Right ventricle myocardium superior (tissue), 1 donor: ENCODE results near the gene TRANK1. TPM values are rescaled to one million over a fixed set of nuclear protein-coding genes. Genes with fewer than 3 reads are reported as not detected.
"Not testable (repeated sequence)": the region's sequence is repeated elsewhere in the genome, so short reads cannot be mapped to it uniquely, and the experiment has no call there.

Source experiments
- ATAC-seq: fragments of 200-7000 bp; cut with Tn5 transposase; one replicate; pipeline ENCODE4 v1.9.1; 2020; ENCODE audit warnings: mild to moderate bottlenecking; ENCODE audit not compliant: poor library complexity
- DNase-seq: peaks from one replicate; pipeline ENCODE4 v3.0.0-alpha.2; 2020
- intact Hi-C: fragments of 100-400 bp; cut with DNase I; formaldehyde crosslinking; loops from one replicate; pipeline ENCODE4 v1.11.2; 2022
- total RNA-seq: library from RNA; stranded (reverse); fragmentation: NEBNext Ultra II Directional; extraction: Animal tissue kit (Norgen Biotek cat#: 25700); gene quantifications from one replicate; pipeline ENCODE4 v1.2.1, GENCODE V29; 2021
- donor health status: DM: no; HTN: yes; CAD: no; lungs with severe emphysema.

TRANK1 gene
- total RNA-seq, 1 donor from 2014 or later = 3.4 TPM

- intact Hi-C loops = no loop called here
- ATAC-seq (no peak), DNase-seq (no peak)
Observed at GRCh38 chr3:36960502-36960901, 15.6 kb upstream of the TRANK1 start.

- ATAC-seq = no peak
- intact Hi-C loops = loop anchor here (5.0 kb wide), 2 partner anchors 58 to 228 kb away; no protein-coding TSS in a partner anchor
- DNase-seq = no peak
Observed at GRCh38 chr3:36959821-36960220, 15.0 kb upstream of the TRANK1 start.

- no peak for DNase-seq
- intact Hi-C loops = loop anchor here (5.0 kb wide), 2 partner anchors 56 to 226 kb away; no protein-coding TSS in a partner anchor
- ATAC-seq = no peak
Observed at GRCh38 chr3:36957862-36958686, 13.2 kb upstream of the TRANK1 start.

GRCh38 chr3:36957063-36957462 lies 12.2 kb upstream of the TRANK1 start:
- ATAC-seq (no peak), DNase-seq (no peak)
- intact Hi-C loops = loop anchor here (5.0 kb wide), 2 partner anchors 55 to 225 kb away; no protein-coding TSS in a partner anchor

- ATAC-seq (no peak), DNase-seq (no peak)
- intact Hi-C loops = loop anchor here (5.0 kb wide), 2 partner anchors 54 to 224 kb away; no protein-coding TSS in a partner anchor
Observed at GRCh38 chr3:36956155-36956554, 11.3 kb upstream of the TRANK1 start.

GRCh38 chr3:36954452-36955134 lies 9.7 kb upstream of the TRANK1 start:
- DNase-seq = no peak
- no peak for ATAC-seq
- intact Hi-C loops = loop anchor here (5.0 kb wide), 2 partner anchors 52 to 222 kb away; no protein-coding TSS in a partner anchor

- intact Hi-C loops, DNase-seq, ATAC-seq: not testable (repeated sequence)
Observed at GRCh38 chr3:36947814-36948213, 3.0 kb upstream of the TRANK1 start.

GRCh38 chr3:36945333-36945980 lies 603 bp upstream of the TRANK1 start:
- ATAC-seq (no peak), DNase-seq (no peak)
- intact Hi-C loops = no loop called here

GRCh38 chr3:36944012-36944640 lies 728 bp downstream of the TRANK1 start:
- peak; percentile 87 for ATAC-seq
- peak; percentile 74 for DNase-seq
- intact Hi-C loops = no loop called here

- ATAC-seq = no peak
- no peak for DNase-seq
- intact Hi-C loops = no loop called here
Observed at GRCh38 chr3:36943601-36944000, 1.3 kb downstream of the TRANK1 start.

- DNase-seq (no peak), ATAC-seq (no peak)
- intact Hi-C loops = no loop called here
Observed at GRCh38 chr3:36942638-36943248, 2.1 kb downstream of the TRANK1 start.

- ATAC-seq (no peak), DNase-seq (no peak)
- intact Hi-C loops = no loop called here
Observed at GRCh38 chr3:36941658-36942057, 3.2 kb downstream of the TRANK1 start.

- DNase-seq = no peak
- intact Hi-C loops = no loop called here
Observed at GRCh38 chr3:36941162-36941561, 3.7 kb downstream of the TRANK1 start.

GRCh38 chr3:36937492-36937891 lies 7.4 kb downstream of the TRANK1 start:
- intact Hi-C loops = no loop called here
- ATAC-seq = no peak
- DNase-seq = no peak

More at GRCh38 chr3:36941162-36941561, 3.7 kb downstream of the TRANK1 start:
- ATAC-seq = no peak

- ATAC-seq = peak; percentile 31
- intact Hi-C loops = no loop called here
- no peak for DNase-seq
Observed at GRCh38 chr3:36933540-36934296, 11.1 kb downstream of the TRANK1 start.

- DNase-seq, ATAC-seq, intact Hi-C loops: not testable (repeated sequence)
Observed at GRCh38 chr3:36931424-36931823, 13.4 kb downstream of the TRANK1 start.

- intact Hi-C loops = no loop called here
- ATAC-seq (no peak), DNase-seq (no peak)
Observed at GRCh38 chr3:36928220-36928619, 16.6 kb downstream of the TRANK1 start.
